ENCODE measurements around the gene NEK10. TPM values are rescaled to one million over a fixed set of nuclear protein-coding genes. Genes with fewer than 3 reads are reported as not detected.

NEK10 gene
- total RNA-seq, 1 donor from 2014 or later, result 0.67 TPM

- H3K4me3 ChIP-seq (ENCODE audit: low read depth, low read length), result no peak overlapping the region
- TF ChIP-seq CTCF (IDR thresholded peaks at IDR 0.05; ENCODE audit: insufficient read depth, low read length, poor library complexity, severe bottlenecking), result no peak
- H3K36me3 ChIP-seq (ENCODE audit: control insufficient read depth, insufficient read depth, low read length), result no peaks in the 10 kb centered on the region
- no peaks in the 10 kb centered on the region for H3K27me3 ChIP-seq (ENCODE audit: control insufficient read depth, insufficient read depth, low read length)
- no peak for DNase-seq (ENCODE audit: low read depth)
Observed at GRCh38 chr3:27385504-27385903, 16.3 kb upstream of the NEK10 start.

GRCh38 chr3:27384191-27384590 lies 15.0 kb upstream of the NEK10 start:
- TF ChIP-seq CTCF (IDR thresholded peaks at IDR 0.05; ENCODE audit: insufficient read depth, low read length, poor library complexity, severe bottlenecking), result no peak
- no peaks in the 10 kb centered on the region for H3K27me3 ChIP-seq (ENCODE audit: control insufficient read depth, insufficient read depth, low read length)
- DNase-seq (ENCODE audit: low read depth), result no peak
- H3K36me3 ChIP-seq (ENCODE audit: control insufficient read depth, insufficient read depth, low read length), result no peaks in the 10 kb centered on the region
- H3K4me3 ChIP-seq (ENCODE audit: low read depth, low read length), result no peak overlapping the region

- Histone ChIP-seq H3K4me3 (ENCODE audit: low read depth, low read length) (no peak overlapping the region), H3K27me3 (ENCODE audit: control insufficient read depth, insufficient read depth, low read length) (no peaks in the 10 kb centered on the region), H3K36me3 (ENCODE audit: control insufficient read depth, insufficient read depth, low read length) (no peaks in the 10 kb centered on the region)
- TF ChIP-seq CTCF (IDR thresholded peaks at IDR 0.05; ENCODE audit: insufficient read depth, low read length, poor library complexity, severe bottlenecking), result no peak
- no peak for DNase-seq (ENCODE audit: low read depth)
Observed at GRCh38 chr3:27380433-27381357, 11.5 kb upstream of the NEK10 start.

- Histone ChIP-seq H3K27me3 (ENCODE audit: control insufficient read depth, insufficient read depth, low read length) (no peaks in the 10 kb centered on the region), H3K36me3 (ENCODE audit: control insufficient read depth, insufficient read depth, low read length) (no peaks in the 10 kb centered on the region), H3K4me3 (ENCODE audit: low read depth, low read length) (no peak overlapping the region)
- no peak for DNase-seq (ENCODE audit: low read depth)
- TF ChIP-seq CTCF (IDR thresholded peaks at IDR 0.05; ENCODE audit: insufficient read depth, low read length, poor library complexity, severe bottlenecking), result no peak
Observed at GRCh38 chr3:27378331-27378730, 9.1 kb upstream of the NEK10 start.

- no peak for DNase-seq (ENCODE audit: low read depth)
- no peaks in the 10 kb centered on the region for H3K36me3 ChIP-seq (ENCODE audit: control insufficient read depth, insufficient read depth, low read length)
- TF ChIP-seq CTCF (IDR thresholded peaks at IDR 0.05; ENCODE audit: insufficient read depth, low read length, poor library complexity, severe bottlenecking), result no peak
- no peak overlapping the region for H3K4me3 ChIP-seq (ENCODE audit: low read depth, low read length)
- no peaks in the 10 kb centered on the region for H3K27me3 ChIP-seq (ENCODE audit: control insufficient read depth, insufficient read depth, low read length)
Observed at GRCh38 chr3:27376109-27376772, 7.1 kb upstream of the NEK10 start.
